Measurements from ENCODE around the gene MTFR2. TPM values are rescaled to one million over a fixed set of nuclear protein-coding genes. Genes with fewer than 3 reads are reported as not detected.

Gene MTFR2
- total and polyA plus RNA-seq, 2 of the 13 experiments (the other 11 are each of a cell fraction or from before 2014, with no cell fraction given) = 6.7 to 10.7 TPM

GRCh38 chr6:136249811-136250685 is at the start of gene MTFR2 (continued):
- TF ChIP-seq BHLHE40 (IDR thresholded peaks at IDR 0.05; ENCODE audit: low read length) (peak; percentile 66; the same call in 1 of the 2 replicates), GMEB1 (CRISPR knock-in tag; IDR thresholded peaks at IDR 0.05; ENCODE audit: borderline replicate concordance) (peak; percentile 85), NCOA5 (CRISPR knock-in tag; IDR thresholded peaks at IDR 0.05) (no peak), ZFP36L2 (CRISPR knock-in tag; IDR thresholded peaks at IDR 0.05) (no peak), ZSCAN9 (CRISPR knock-in tag; IDR thresholded peaks at IDR 0.05; ENCODE audit: borderline replicate concordance) (0 out of 2 replicates have a peak, but pooled peaks have one; percentile 50), HNRNPH1 (optimal IDR thresholded peaks at IDR 0.05; ENCODE audit: low read depth, low read length) (no peak), ZFP90 (CRISPR knock-in tag; IDR thresholded peaks at IDR 0.05; ENCODE audit: borderline replicate concordance) (no peak), SMAD9 (CRISPR knock-in tag; IDR thresholded peaks at IDR 0.05) (no peak), ZBTB39 (CRISPR knock-in tag; IDR thresholded peaks at IDR 0.05) (no peak), HDAC6 (IDR thresholded peaks at IDR 0.05; ENCODE audit: low read depth, low read length) (no peak), ZNF616 (CRISPR knock-in tag; IDR thresholded peaks at IDR 0.05; ENCODE audit: low read depth) (no peak), ZNF382 (CRISPR knock-in tag; IDR thresholded peaks at IDR 0.05; ENCODE audit: borderline replicate concordance) (no peak), RORA (CRISPR knock-in tag; IDR thresholded peaks at IDR 0.05) (no peak), RFX1 (IDR thresholded peaks at IDR 0.05) (no peak), RFXAP (CRISPR knock-in tag; IDR thresholded peaks at IDR 0.05; ENCODE audit: borderline replicate concordance) (peak; percentile 94; the same call in 1 of the 2 replicates), SP140L (CRISPR knock-in tag; IDR thresholded peaks at IDR 0.05; ENCODE audit: borderline replicate concordance) (no peak)
- TF ChIP-seq, protein P1, sequence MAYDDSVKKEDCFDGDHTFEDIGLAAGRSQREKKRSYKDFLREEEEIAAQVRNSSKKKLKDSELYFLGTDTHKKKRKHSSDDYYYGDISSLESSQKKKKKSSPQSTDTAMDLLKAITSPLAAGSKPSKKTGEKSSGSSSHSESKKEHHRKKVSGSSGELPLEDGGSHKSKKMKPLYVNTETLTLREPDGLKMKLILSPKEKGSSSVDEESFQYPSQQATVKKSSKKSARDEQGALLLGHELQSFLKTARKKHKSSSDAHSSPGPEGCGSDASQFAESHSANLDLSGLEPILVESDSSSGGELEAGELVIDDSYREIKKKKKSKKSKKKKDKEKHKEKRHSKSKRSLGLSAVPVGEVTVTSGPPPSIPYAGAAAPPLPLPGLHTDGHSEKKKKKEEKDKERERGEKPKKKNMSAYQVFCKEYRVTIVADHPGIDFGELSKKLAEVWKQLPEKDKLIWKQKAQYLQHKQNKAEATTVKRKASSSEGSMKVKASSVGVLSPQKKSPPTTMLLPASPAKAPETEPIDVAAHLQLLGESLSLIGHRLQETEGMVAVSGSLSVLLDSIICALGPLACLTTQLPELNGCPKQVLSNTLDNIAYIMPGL (CRISPR knock-in tag; IDR thresholded peaks at IDR 0.05; ENCODE audit: borderline replicate concordance in 1 of 2, low read depth in 1 of 2) = peak; percentile 66 to 72; a peak in 3 of 4 replicates

Data from HepG2 (cell line).